Sigmoid colon (tissue), 7 donors: ENCODE data around the gene PRAME. TPM values are rescaled to one million over a fixed set of nuclear protein-coding genes. Genes with fewer than 3 reads are reported as not detected.

ENCODE experiments used
- DNase-seq: peaks from one replicate; pipeline ENCODE4 v3.0.0-alpha.2; 2019
- H3K27ac ChIP-seq, 4 donors: fragments of 200-600 bp; sonication (generic); one replicate each; pipeline ENCODE4 v1.5.1; 2016 to 2019; ENCODE audit warnings: mild to moderate bottlenecking in 1 of 4
- H3K27me3 ChIP-seq, 3 donors: fragments of 200-600 bp; sonication (generic); one replicate each; pipeline ENCODE4 v1.5.1; 2019; ENCODE audit warnings: mild to moderate bottlenecking in 1 of 3
- H3K36me3 ChIP-seq, 4 donors: fragments of 200-600 bp; sonication (generic); one replicate each; pipeline ENCODE4 v1.5.1; 2016 to 2019
- H3K4me1 ChIP-seq, 4 donors: fragments of 200-600 bp; sonication (generic); one replicate each; pipeline ENCODE4 v1.5.1; 2017 to 2019
- H3K4me3 ChIP-seq, 4 donors: fragments of 200-600 bp; sonication (generic); one replicate each; pipeline ENCODE4 v1.5.1; 2017 to 2019; ENCODE audit warnings: mild to moderate bottlenecking in 2 of 4, moderate library complexity in 1 of 4
- H3K9me3 ChIP-seq, 4 donors: fragments of 200-600 bp in 3 of 4; sonication (generic) in 3 of 4; one replicate each; pipeline versions ENCODE4 v1.5.1 to v1.6.1; 2013 to 2019
- CTCF ChIP-seq, 4 experiments: fragments of 450-650 bp in 3 of 4; fragments of 200-600 bp in 1 of 4; IDR thresholded peaks; one replicate each; pipeline ENCODE4 v1.5.1; 2016 to 2019; ENCODE audit warnings: antibody characterized with exemption in 4 of 4, mild to moderate bottlenecking in 3 of 4, moderate library complexity in 2 of 4
- EP300 ChIP-seq, 4 donors: sonication (generic); formaldehyde crosslinking; IDR thresholded peaks; one replicate each; pipeline ENCODE4 v1.6.1; 2017; ENCODE audit warnings: antibody characterized with exemption in 4 of 4
- POLR2A ChIP-seq, 2 donors: fragments of 450-650 bp; IDR thresholded peaks; one replicate each; pipeline ENCODE4 v1.6.1; 2016; ENCODE audit warnings: antibody characterized with exemption in 2 of 2, mild to moderate bottlenecking in 2 of 2, moderate library complexity in 2 of 2
- POLR2AphosphoS5 ChIP-seq, 4 donors: sonication (generic); formaldehyde crosslinking; IDR thresholded peaks; one replicate each; pipeline ENCODE4 v1.6.1; 2017; ENCODE audit warnings: antibody characterized with exemption in 4 of 4
- WGBS, 2 donors: extraction: QIAGEN DNeasy Blood & Tissue Kit; methylation state at CpG; one replicate each; pipeline ENCODE4 v1.1.7; 2013; 5-methylcytosine and 5-hydroxymethylcytosine counted together
- intact Hi-C: fragments of 100-400 bp; cut with DNase I; formaldehyde crosslinking; loops from one replicate; pipeline ENCODE4 v1.15.1; 2023
- polyA plus RNA-seq, 3 donors: library from polyadenylated mRNA; stranded (reverse); fragments of 200-250 nt; gene quantifications; one replicate each; pipeline ENCODE4 v1.2.3, GENCODE V29; 2013
- total RNA-seq, 4 donors: library from RNA; depleted of rRNA; stranded (reverse); fragments of >200 nt; gene quantifications; one replicate each; pipeline ENCODE4 v1.1.0, GENCODE V29; 2016
- donor health status: healthy with polysubstance abuse.
- donor health status: Bipolar disorder and iron deficiency.
- donor health status: healthy.

The PRAME gene
- total and polyA plus RNA-seq, 7 donors, result 0.06 to 0.16 TPM; not detected in 5

GRCh38 chr22:22565981-22566380 is 6.9 kb upstream of the PRAME start:
- peaks cover 0 to 1% (median 0%) of the 10 kb centered on the region in 4 donors for H3K9me3 ChIP-seq
- WGBS, 2 donors, result 89 to 92% methylated on average over 2 of the region's 2 CpGs
- H3K4me1 ChIP-seq, result no peaks in the 10 kb centered on the region
- no peak overlapping the region for H3K4me3 ChIP-seq
- no peak for TF ChIP-seq EP300 (IDR thresholded peaks at IDR 0.05)
- TF ChIP-seq POLR2A (IDR thresholded peaks at IDR 0.05), result no peak
- no peak for TF ChIP-seq POLR2AphosphoS5 (IDR thresholded peaks at IDR 0.05)
- no peak for TF ChIP-seq CTCF (IDR thresholded peaks at IDR 0.05)
- no peak overlapping the region for H3K27ac ChIP-seq
- H3K27me3 ChIP-seq, result peaks cover 0 to 10% (median 0%) of the 10 kb centered on the region in 3 donors
- DNase-seq, result no peak
- intact Hi-C loops, result no loop called here
- no peaks in the 10 kb centered on the region for H3K36me3 ChIP-seq

GRCh38 chr22:22558071-22558971 is 744 bp downstream of the PRAME start:
- no peak for DNase-seq
- Histone ChIP-seq H3K36me3 (no peaks in the 10 kb centered on the region), H3K27ac (no peak overlapping the region), H3K4me3 (no peak overlapping the region), H3K27me3 (peaks cover 0 to 4% (median 0%) of the 10 kb centered on the region in 3 donors), H3K9me3 (no peaks in the 10 kb centered on the region), H3K4me1 (peaks cover 0 to 8% (median 2%) of the 10 kb centered on the region in 4 donors)
- TF ChIP-seq POLR2AphosphoS5 (IDR thresholded peaks at IDR 0.05), result no peak
- TF ChIP-seq POLR2A (IDR thresholded peaks at IDR 0.05), result no peak
- no peak for TF ChIP-seq EP300 (IDR thresholded peaks at IDR 0.05)
- TF ChIP-seq CTCF (IDR thresholded peaks at IDR 0.05), result no peak
- intact Hi-C loops, result no loop called here
- WGBS, 2 donors, result 70 to 84% methylated on average over 24 to 25 of the region's 25 CpGs

GRCh38 chr22:22556995-22557925 is 1.8 kb downstream of the PRAME start:
- Histone ChIP-seq H3K4me3 (no peak overlapping the region), H3K27me3 (peaks cover 0 to 4% (median 0%) of the 10 kb centered on the region in 3 donors), H3K27ac (no peak overlapping the region), H3K9me3 (no peaks in the 10 kb centered on the region), H3K36me3 (no peaks in the 10 kb centered on the region), H3K4me1 (peaks cover 0 to 8% (median 2%) of the 10 kb centered on the region in 4 donors)
- no peak for DNase-seq
- 90 to 92% methylated on average over 38 of the region's 38 CpGs for WGBS, 2 donors
- no peak for TF ChIP-seq POLR2A (IDR thresholded peaks at IDR 0.05)
- no peak for TF ChIP-seq EP300 (IDR thresholded peaks at IDR 0.05)
- no peak for TF ChIP-seq CTCF (IDR thresholded peaks at IDR 0.05)
- TF ChIP-seq POLR2AphosphoS5 (IDR thresholded peaks at IDR 0.05), result no peak
- intact Hi-C loops, result no loop called here

- Histone ChIP-seq H3K4me3 (no peak overlapping the region), H3K9me3 (no peaks in the 10 kb centered on the region), H3K27me3 (peaks cover 0 to 4% (median 0%) of the 10 kb centered on the region in 3 donors), H3K4me1 (peaks cover 0 to 8% (median 2%) of the 10 kb centered on the region in 4 donors), H3K27ac (no peak overlapping the region), H3K36me3 (no peaks in the 10 kb centered on the region)
- WGBS, 2 donors, result 90 to 94% methylated on average over 14 of the region's 14 CpGs
- no peak for DNase-seq
- intact Hi-C loops, result no loop called here
- no peak for TF ChIP-seq CTCF (IDR thresholded peaks at IDR 0.05)
Measured at GRCh38 chr22:22556578-22556977, 2.5 kb downstream of the PRAME start.
